ENCODE measurements around the gene DCXR.

GRCh38 chr17:82008941-82009405 is 28.5 kb downstream of the DCXR start:
- no peak for TF ChIP-seq CTCF (conservative IDR thresholded peaks at IDR 0.05; ENCODE audit: low read depth, low read length)
- TF ChIP-seq POLR2A (IDR thresholded peaks at IDR 0.05; ENCODE audit: low read depth, low read length): no peak
- TF ChIP-seq RAD21 (IDR thresholded peaks at IDR 0.05; ENCODE audit: low read length): no peak
- TF ChIP-seq CEBPB (IDR thresholded peaks at IDR 0.05; ENCODE audit: low read depth, low read length): no peak
- no peak for TF ChIP-seq MXI1 (IDR thresholded peaks at IDR 0.05; ENCODE audit: borderline replicate concordance, low read depth, low read length)

Measured in IMR-90 (cell line).